HepG2 (cell line): Measurements from ENCODE around the gene DDI2. TPM values are rescaled to one million over a fixed set of nuclear protein-coding genes. Genes with fewer than 3 reads are reported as not detected.

Experiments used
- AGO1 ChIP-seq: fragments of 200-400 bp; formaldehyde crosslinking; IDR thresholded peaks from 2 replicates; pipeline ENCODE4 v1.6.1; 2017; ENCODE audit warnings: mild to moderate bottlenecking, low read depth, low read length, moderate library complexity; ENCODE audit not compliant: poor library complexity, severe bottlenecking
- ATF2 ChIP-seq: sonication (generic); formaldehyde crosslinking; IDR thresholded peaks from 2 replicates; pipeline ENCODE4 v1.4.0; 2020; ENCODE audit warnings: missing genetic modification reagents
- ETV5 ChIP-seq: IDR thresholded peaks from 2 replicates; pipeline ENCODE4 v1.6.1; 2018; ENCODE audit warnings: missing biosample characterization, missing genetic modification reagents, inconsistent platforms, borderline replicate concordance
- KLF13 ChIP-seq: sonication (generic); formaldehyde crosslinking; IDR thresholded peaks from 2 replicates; pipeline ENCODE4 v1.4.0; 2020; ENCODE audit warnings: mild to moderate bottlenecking, missing genetic modification reagents
- MAFF ChIP-seq: IDR thresholded peaks from 2 replicates; pipeline ENCODE4 v1.6.1; 2011; ENCODE audit warnings: low read depth, low read length, improper control_type of control experiment
- MIER2 ChIP-seq: IDR thresholded peaks from 2 replicates; pipeline ENCODE4 v1.6.1; 2016; ENCODE audit warnings: missing biosample characterization, missing genetic modification reagents
- PBX3 ChIP-seq: sonication (generic); formaldehyde crosslinking; IDR thresholded peaks from 2 replicates; pipeline ENCODE4 v1.8.1; 2023; ENCODE audit warnings: missing genetic modification reagents, inconsistent platforms, borderline replicate concordance
- PRDM4 ChIP-seq: sonication (generic); formaldehyde crosslinking; IDR thresholded peaks from 2 replicates; pipeline ENCODE4 v1.9.0; 2021; ENCODE audit warnings: missing genetic modification reagents, borderline replicate concordance
- RFX1 ChIP-seq: fragments of 450-650 bp; IDR thresholded peaks from 2 replicates; pipeline ENCODE4 v1.6.1; 2017
- RNF2 ChIP-seq: fragments of 450-650 bp; conservative IDR thresholded peaks from 2 replicates; pipeline ENCODE4 v1.6.1; 2016; ENCODE audit warnings: low read depth
- TEAD3 ChIP-seq: optimal IDR thresholded peaks from 2 replicates; pipeline ENCODE3; 2016; ENCODE audit warnings: borderline replicate concordance
- THAP7 ChIP-seq: sonication (generic); formaldehyde crosslinking; IDR thresholded peaks from 2 replicates; pipeline ENCODE4 v1.8.1; 2023; ENCODE audit warnings: mild to moderate bottlenecking, missing genetic modification reagents
- ZFYVE20 ChIP-seq: sonication (generic); formaldehyde crosslinking; IDR thresholded peaks from 2 replicates; pipeline ENCODE4 v1.8.0; 2023; ENCODE audit warnings: low read depth, mild to moderate bottlenecking, moderate library complexity, missing genetic modification reagents, borderline replicate concordance
- ZNF235 ChIP-seq: sonication (generic); formaldehyde crosslinking; IDR thresholded peaks from 2 replicates; pipeline ENCODE4 v1.8.1; 2023; ENCODE audit warnings: mild to moderate bottlenecking, missing genetic modification reagents, borderline replicate concordance
- ZNF280B ChIP-seq: sonication (generic); formaldehyde crosslinking; IDR thresholded peaks from 2 replicates; pipeline ENCODE4 v1.5.0; 2020; ENCODE audit warnings: missing genetic modification reagents, mild to moderate bottlenecking, borderline replicate concordance
- ZNF781 ChIP-seq: sonication (generic); formaldehyde crosslinking; IDR thresholded peaks from 2 replicates; pipeline ENCODE4 v1.5.1; 2020; ENCODE audit warnings: borderline replicate concordance, mild to moderate bottlenecking, missing genetic modification reagents; ENCODE audit errors: not compliant biosample characterization
- polyA plus RNA-seq, 8 experiments: library from polyadenylated mRNA; depleted of rRNA in 3 of 8; stranded (reverse) in 7 of 8; unstranded in 1 of 8; fragments of >200 nt; fragmentation: Illumina TruSeq in 4 of 8; extraction: Trizol in 4 of 8; gene quantifications; 2 replicates each; pipeline versions ENCODE4 v1.2.1 to v1.2.3, GENCODE V29; 2011 to 2016; ENCODE audit warnings: low read depth in 4 of 8, missing spikeins in 1 of 8, mixed read lengths in 1 of 8; ENCODE audit not compliant: insufficient read depth in 1 of 8
- total RNA-seq, 5 experiments: library from RNA; depleted of rRNA; stranded (reverse); fragments of >200 nt; fragmentation: Illumina TruSeq; extraction: Trizol; gene quantifications; 2 replicates each; pipeline ENCODE4 v1.2.3, GENCODE V29; 2016; ENCODE audit warnings: low read depth in 1 of 5
- TF ChIP-seq, protein P1 (sequence below): sonication (generic); formaldehyde crosslinking; IDR thresholded peaks from 2 replicates; pipeline ENCODE4 v1.8.0; 2022; ENCODE audit warnings: missing genetic modification reagents, mild to moderate bottlenecking, inconsistent platforms, borderline replicate concordance

DDI2 gene
- total and polyA plus RNA-seq, 2 of the 13 experiments (the other 11 are each of a cell fraction or from before 2014, with no cell fraction given) = 8.5 to 25.7 TPM

DNA sequence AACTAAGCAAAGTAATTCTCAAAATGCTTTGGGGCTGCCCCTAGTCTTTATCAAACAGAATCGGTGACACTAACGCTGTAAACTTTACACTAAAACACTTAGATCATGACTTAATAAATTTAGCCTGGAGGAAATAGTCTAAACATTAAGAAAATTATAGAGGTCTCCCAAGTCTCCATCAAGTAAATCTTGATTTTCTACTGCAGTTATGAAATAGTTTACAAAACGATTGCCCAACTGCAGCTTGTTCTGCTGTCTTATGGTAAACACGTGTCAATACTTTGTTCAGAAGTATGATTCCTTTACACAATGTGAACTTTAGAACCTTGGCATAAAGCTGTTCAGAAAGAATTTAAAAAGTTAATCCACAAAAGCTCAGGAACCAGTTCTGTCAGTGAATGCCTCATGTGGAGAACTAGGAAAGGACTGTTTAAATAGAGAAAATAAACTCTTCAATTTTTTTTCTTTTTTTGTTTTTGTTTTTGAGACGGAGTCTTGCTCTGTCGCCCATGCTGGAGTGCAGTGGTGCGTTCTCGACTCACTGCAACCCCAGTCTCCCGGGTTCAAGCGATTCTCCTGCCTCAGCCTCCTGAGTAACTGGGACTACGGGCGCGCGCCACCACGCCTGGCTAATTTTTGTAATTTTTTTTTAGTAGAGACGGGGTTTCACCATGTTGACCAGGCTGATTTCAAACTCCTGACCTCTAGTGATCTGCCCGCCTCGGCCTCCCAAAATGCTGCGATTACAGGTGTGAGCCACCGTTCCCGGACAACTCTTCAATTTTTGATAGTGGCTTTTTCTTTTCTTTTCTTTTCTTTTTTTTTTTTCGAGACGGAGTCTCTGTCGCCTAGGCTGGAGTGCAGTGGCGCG, 1.6 kb downstream of the DDI2 start (continued):
- TF ChIP-seq ETV5 (no peak), ATF2 (CRISPR knock-in tag) (peak; percentile 70; the same call in 1 of the 2 replicates), RFX1 (no peak), PBX3 (no peak), MIER2 (CRISPR knock-in tag) (no peak), ZNF280B (CRISPR knock-in tag) (no peak), ZNF235 (no peak), MAFF (no peak), ZNF781 (CRISPR knock-in tag) (no peak), TEAD3 (peak; percentile 71), PRDM4 (no peak), RNF2 (no peak), ZFYVE20 (no peak), THAP7 (no peak), AGO1 (no peak), KLF13 (CRISPR knock-in tag) (no peak)
- TF ChIP-seq, protein P1, sequence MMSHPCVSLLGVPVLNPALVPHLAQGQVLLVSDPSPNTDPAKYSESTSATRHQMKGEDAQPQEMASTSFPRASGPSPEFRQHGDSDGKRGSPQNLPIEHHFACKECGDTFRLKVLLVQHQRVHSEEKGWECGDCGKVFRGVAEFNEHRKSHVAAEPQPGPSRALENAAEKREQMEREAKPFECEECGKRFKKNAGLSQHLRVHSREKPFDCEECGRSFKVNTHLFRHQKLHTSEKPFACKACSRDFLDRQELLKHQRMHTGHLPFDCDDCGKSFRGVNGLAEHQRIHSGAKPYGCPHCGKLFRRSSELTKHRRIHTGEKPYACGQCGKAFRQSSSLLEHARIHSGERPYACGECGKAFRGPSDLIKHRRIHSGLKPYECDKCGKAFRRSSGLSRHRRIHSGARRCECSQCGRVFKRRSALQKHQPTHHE = no peak
